NK-92 (cell line): ENCODE data around the gene CCDC97.
"Not testable (repeated sequence)": the region's sequence is repeated elsewhere in the genome, so short reads cannot be mapped to it uniquely, and the experiment has no call there.

Experiments
- DNase-seq: peaks from one replicate; lab custom pipeline; 2025; ENCODE audit not compliant: unreplicated experiment; lab: John Stamatoyannopoulos, UW

Gene CCDC97

GRCh38 chr19:41362143-41362847 is 52.3 kb downstream of the CCDC97 start:
- no peak for DNase-seq

DNA sequence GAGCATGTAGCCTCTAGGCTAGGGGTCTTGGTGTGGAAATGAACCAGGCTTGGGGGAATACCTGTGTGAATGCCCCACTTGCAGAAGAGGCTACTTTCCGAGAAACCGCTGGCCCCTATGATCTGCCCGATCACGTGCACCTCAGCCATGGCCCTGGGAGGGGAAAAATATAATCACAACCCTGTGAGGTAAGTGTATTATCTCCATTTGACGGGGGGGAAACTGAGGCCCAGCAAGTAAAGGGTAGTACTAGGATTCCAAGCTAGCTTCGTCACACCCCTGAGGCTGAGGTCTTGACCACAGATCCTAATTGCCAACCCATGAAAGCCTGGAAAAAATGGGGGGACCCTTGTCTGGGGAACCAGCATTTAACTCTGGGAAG is 53.4 kb downstream of the CCDC97 start:
- DNase-seq = no peak

DNA sequence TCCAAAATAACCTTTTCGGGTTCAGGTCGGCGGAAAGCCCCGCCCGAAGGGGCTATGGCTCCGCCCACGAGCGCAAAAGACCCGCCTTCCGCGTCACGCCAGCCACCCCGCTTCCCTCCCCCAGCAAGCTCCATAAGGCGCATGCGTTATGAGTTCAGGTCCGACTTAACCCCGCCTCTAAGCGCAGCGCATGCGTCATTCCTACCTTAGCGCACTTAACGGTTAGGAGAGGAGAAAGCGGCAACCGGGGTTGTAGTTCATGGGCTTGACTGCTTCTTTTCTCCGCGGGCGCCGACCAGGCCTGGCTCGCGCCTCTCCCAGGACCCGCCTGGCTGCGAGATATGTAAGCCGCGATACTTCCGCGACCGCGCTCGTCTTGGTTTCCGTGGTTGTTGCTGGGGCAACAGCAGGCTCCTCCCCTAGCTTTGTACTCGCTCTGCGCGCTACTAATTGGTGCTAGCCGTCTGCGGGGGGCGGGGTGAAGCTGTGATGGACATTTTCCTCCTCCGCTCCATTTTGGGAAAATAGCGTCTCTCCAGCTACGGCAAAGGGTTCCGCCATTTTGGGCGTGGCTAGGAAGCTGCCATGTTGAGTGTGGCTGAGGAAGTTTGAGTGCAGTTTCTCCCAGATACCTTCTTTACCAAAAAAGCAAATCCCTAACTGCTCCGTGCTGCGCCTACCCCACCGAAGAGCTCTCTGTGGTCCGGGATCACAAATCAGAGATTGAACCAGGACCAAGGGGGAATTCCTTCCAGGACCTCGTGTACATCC is 54.0 kb downstream of the CCDC97 start, which contains the start of gene B9D2:
B9D2 (minus strand) TSS at position 397 of the 771 bp plus-strand sequence. CDS start 630 bp downstream, outside the sequence.
- peak; percentile 84 for DNase-seq

DNA sequence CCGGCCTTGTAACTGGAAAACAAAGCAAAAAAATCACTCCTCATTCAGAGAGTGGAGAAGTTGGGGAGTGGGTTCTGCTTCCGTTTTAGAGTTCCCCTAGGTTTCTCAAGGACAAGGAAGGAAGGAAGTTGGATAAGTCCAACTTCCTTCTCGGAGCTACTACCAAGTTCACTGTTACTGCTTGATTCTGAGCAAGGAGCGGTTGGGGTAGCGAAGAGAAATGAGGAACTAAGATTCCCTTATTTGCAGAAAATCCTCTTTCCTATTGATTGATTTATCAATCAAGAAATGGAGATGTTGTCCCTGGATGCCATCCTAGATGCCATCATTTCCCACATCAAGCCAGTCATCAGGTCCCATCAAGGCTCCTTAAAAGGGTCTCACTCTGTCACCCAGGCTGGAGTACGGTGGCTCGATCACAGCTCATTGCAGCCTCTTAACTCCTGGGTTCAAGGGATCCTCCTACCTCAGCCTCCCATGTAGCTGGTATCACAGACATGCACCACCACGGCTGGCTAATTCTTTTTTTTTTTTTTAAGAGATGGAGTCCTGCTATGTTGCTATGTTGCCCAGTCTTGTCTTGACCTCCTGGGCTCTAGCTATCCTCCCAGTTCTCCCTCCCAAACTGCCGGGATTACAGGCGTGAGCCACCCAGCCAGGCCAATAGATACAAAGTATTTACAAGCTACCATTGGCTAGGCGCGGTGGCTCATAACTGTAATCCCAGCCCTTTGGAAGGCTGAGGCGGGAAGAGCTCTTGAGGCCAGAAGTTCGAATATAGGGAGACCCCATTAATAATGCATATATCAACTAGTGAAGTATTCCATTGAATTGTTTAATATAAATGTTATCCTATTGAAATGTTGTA is 54.8 kb downstream of the CCDC97 start:
- no peak for DNase-seq

DNA sequence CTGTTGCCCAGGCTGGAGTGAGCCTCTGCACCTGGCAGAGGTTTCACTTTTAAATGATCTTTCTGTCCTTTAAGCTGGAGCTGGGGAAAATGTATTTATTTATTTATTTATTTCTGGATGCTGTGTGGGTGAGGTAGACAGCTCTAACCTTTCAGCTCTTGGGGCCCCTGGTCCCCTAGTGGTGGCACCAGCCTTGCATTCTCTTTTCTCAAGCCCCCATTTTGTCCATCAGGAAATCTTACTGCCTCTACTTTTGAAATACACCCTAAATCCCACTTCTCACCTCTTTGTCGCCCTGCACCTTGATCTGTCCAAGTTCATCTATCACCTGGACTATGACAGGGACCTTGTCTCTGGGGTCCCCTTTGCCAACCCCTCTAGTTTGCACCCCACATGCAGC is 56.1 kb downstream of the CCDC97 start:
- DNase-seq = no peak

- no peak for DNase-seq
Observed at GRCh38 chr19:41367848-41368301, 57.9 kb downstream of the CCDC97 start.

DNA sequence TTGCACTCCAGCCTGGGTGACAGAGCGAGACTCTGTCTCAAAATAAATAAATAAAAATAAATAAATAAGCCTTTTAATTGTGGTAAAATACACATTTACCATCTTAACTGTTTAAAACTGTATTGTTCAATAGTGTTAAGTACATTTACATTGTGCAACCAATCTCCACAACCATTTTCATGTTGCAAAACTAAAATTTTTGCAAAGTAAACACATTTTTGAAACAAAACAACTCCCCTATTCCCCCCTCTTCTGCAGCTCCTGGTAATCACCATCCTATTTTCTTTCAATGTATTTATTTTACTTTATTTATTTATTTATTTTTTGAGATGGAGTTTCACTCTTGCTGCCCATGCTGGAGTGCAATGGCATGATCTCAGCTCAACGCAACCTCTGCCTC is 59.8 kb downstream of the CCDC97 start:
- no peak for DNase-seq

- DNase-seq = not testable (repeated sequence)
Observed at GRCh38 chr19:41371119-41371518, 61.1 kb downstream of the CCDC97 start.

GRCh38 chr19:41371541-41371940 is 61.6 kb downstream of the CCDC97 start:
- no peak for DNase-seq

DNA sequence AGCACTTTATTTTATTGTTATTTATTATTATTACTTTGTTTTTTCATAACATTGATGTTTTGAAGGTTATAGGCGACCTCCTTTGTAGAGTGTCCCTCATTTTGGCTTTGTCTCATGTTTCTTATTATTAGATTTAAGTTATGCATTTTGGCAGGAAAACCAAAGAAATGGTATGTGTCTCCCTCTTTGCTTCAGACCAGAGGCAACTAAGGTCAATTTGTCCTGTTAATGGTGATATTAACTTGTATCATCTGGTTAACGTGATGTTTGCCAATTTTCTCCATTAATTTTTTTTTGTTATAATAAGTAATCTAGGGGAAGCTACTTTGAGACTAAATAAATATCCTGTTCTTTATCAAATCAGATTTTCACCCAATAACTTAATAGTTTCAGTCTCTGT is 62.5 kb downstream of the CCDC97 start:
- no peak for DNase-seq

- DNase-seq = no peak
Observed at GRCh38 chr19:41373993-41374392, 64.0 kb downstream of the CCDC97 start.
